Small intestine (tissue), 7 donors: ENCODE results near the gene FIBIN. TPM values are rescaled to one million over a fixed set of nuclear protein-coding genes. Genes with fewer than 3 reads are reported as not detected.

Experiments
- DNase-seq, 2 donors: peaks; one replicate each; pipeline versions ENCODE4 v3.0.0 to v3.0.0-alpha.2; 2013
- FAIRE-seq: peaks from 2 replicates; lab custom pipeline; 2012; peaks lifted over from hg19 to GRCh38; lab: Jason Lieb, UNC
- H3K27ac ChIP-seq, 3 donors: one replicate each; pipeline ENCODE4 v1.5.1; 2013; ENCODE audit warnings: low read length in 2 of 3, mild to moderate bottlenecking in 2 of 3, control low read depth in 1 of 3, inconsistent platforms in 1 of 3, low read depth in 1 of 3, moderate library complexity in 1 of 3
- H3K27me3 ChIP-seq, 3 donors: one replicate each; pipeline ENCODE4 v1.6.1; 2013; ENCODE audit warnings: low read length in 3 of 3, inconsistent platforms in 1 of 3; ENCODE audit not compliant: control insufficient read depth in 3 of 3, insufficient read depth in 3 of 3
- H3K36me3 ChIP-seq, 3 donors: one replicate each; pipeline ENCODE4 v1.6.1; 2013; ENCODE audit warnings: low read length in 3 of 3, inconsistent platforms in 1 of 3, low read depth in 1 of 3, mild to moderate bottlenecking in 1 of 3, moderate library complexity in 1 of 3; ENCODE audit not compliant: control insufficient read depth in 3 of 3, insufficient read depth in 2 of 3
- H3K4me1 ChIP-seq, 3 donors: one replicate each; pipeline ENCODE4 v1.6.1; 2013; ENCODE audit warnings: low read length in 2 of 3, inconsistent platforms in 1 of 3, low read depth in 1 of 3, mild to moderate bottlenecking in 1 of 3, moderate library complexity in 1 of 3; ENCODE audit not compliant: control insufficient read depth in 3 of 3, insufficient read depth in 2 of 3
- H3K4me3 ChIP-seq, 3 donors: one replicate each; pipeline ENCODE4 v1.5.1; 2013; ENCODE audit warnings: low read length in 3 of 3, control low read depth in 1 of 3, inconsistent platforms in 1 of 3, low read depth in 1 of 3, mild to moderate bottlenecking in 1 of 3, moderate library complexity in 1 of 3
- H3K9me3 ChIP-seq, 2 donors: one replicate each; pipeline ENCODE4 v1.6.1; 2013; ENCODE audit warnings: low read depth in 1 of 2, low read length in 1 of 2; ENCODE audit not compliant: control insufficient read depth in 2 of 2, insufficient read depth in 1 of 2
- WGBS, 3 donors: extraction: QIAGEN DNeasy Blood & Tissue Kit; methylation state at CpG; one replicate each; pipeline ENCODE4 v1.1.7; 2013; 5-methylcytosine and 5-hydroxymethylcytosine counted together
- polyA plus RNA-seq, 4 donors: library from polyadenylated mRNA; stranded (reverse) in 3 of 4; unstranded in 1 of 4; fragments of 200-250 nt in 3 of 4; fragments of 120-200 nt in 1 of 4; gene quantifications; one replicate each; pipeline versions ENCODE4 v1.2.1 to v1.2.3, GENCODE V29; 2013
- donor health status: healthy with polysubstance abuse.
- donor health status: control.
- donor health status: control.
- donor health status: Bipolar disorder and iron deficiency.
- donor health status: healthy.

The FIBIN gene
- polyA plus RNA-seq, 4 donors: 6.1 to 15.5 TPM; not detected in 2

GRCh38 chr11:27039873-27040272 lies 46.0 kb downstream of the FIBIN start:
- Histone ChIP-seq H3K4me3 (no peak overlapping the region), H3K27ac (no peak overlapping the region), H3K9me3 (no peaks in the 10 kb centered on the region), H3K4me1 (no peaks in the 10 kb centered on the region), H3K36me3 (no peaks in the 10 kb centered on the region), H3K27me3 (no peaks in the 10 kb centered on the region)
- DNase-seq: no peak
- no peak for FAIRE-seq
- WGBS, 3 donors: 25 to 58% (median 38%) methylated on average over 3 of the region's 3 CpGs

- H3K27ac ChIP-seq: no peak within 1 kb of the TSS
These were observed 46.6 kb downstream of the FIBIN start, which contains the start of gene BBOX1 for GRCh38 chr11:27040302-27041115. Gene BBOX1 (plus strand): TSS chr11:27040815. CDS start chr11:27055431, 14,616 bp downstream.

GRCh38 chr11:27041141-27041899 lies 47.4 kb downstream of the FIBIN start:
- Histone ChIP-seq H3K9me3 (no peaks in the 10 kb centered on the region), H3K27ac (no peak overlapping the region)

More at GRCh38 chr11:27040302-27041115, 46.6 kb downstream of the FIBIN start, which contains the start of gene BBOX1:
- WGBS, 3 donors: 42 to 60% (median 51%) methylated on average over 4 of the region's 4 CpGs
- no peak for FAIRE-seq
- no peak within 1 kb of the TSS for H3K4me3 ChIP-seq
- H3K4me1 ChIP-seq: no peaks in the 10 kb centered on the region
- DNase-seq: no peak
- no peaks in the 10 kb centered on the region for H3K36me3 ChIP-seq
- H3K9me3 ChIP-seq: no peaks in the 10 kb centered on the region
- no peaks in the 10 kb centered on the region for H3K27me3 ChIP-seq

More at GRCh38 chr11:27041141-27041899, 47.4 kb downstream of the FIBIN start:
- Histone ChIP-seq H3K4me1 (no peaks in the 10 kb centered on the region), H3K36me3 (no peaks in the 10 kb centered on the region), H3K27me3 (no peaks in the 10 kb centered on the region), H3K4me3 (no peak overlapping the region)
- 38 to 60% (median 43%) methylated on average over 2 of the region's 2 CpGs for WGBS, 3 donors
- DNase-seq (no peak), FAIRE-seq (no peak)

Other genes with a start within 250 kb of the FIBIN start
- 1 to 10 TPM in 1 of 4 donors, not detected in 3; 2.1 TPM for gene BBOX1, start 46.7 kb downstream of the FIBIN start, polyA plus RNA-seq